Measurements from ENCODE around the gene GYS1.
"Not testable (repeated sequence)": the region's sequence is repeated elsewhere in the genome, so short reads cannot be mapped to it uniquely, and the experiment has no call there.

Gene GYS1

DNA sequence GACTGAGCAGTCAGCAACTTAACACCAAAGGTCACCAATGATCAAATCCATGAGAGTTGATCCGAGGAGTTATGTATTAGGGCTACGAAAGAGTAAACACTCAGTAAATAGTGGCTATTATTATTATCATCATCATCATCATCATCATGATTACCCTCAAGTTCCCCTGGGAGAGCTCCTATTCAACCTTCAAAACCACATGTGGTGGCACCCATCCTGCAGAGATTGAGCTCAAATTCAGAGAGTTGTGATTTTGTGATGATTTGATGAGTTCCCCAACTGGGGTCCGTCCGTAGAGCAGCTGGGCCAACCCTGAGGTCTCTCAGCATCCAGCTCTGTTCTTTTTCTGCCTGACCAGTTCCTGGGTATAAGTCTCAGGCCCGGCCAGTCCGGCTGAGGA, 32.0 kb upstream of the GYS1 start:
- not testable (repeated sequence) for H3K27me3 ChIP-seq (ENCODE audit: control insufficient read depth, insufficient read depth, low read length); H3K4me1 ChIP-seq (ENCODE audit: control insufficient read depth, insufficient read depth, low read length); H3K27ac ChIP-seq (ENCODE audit: low read depth, low read length); H3K4me3 ChIP-seq (ENCODE audit: low read length); H3K36me3 ChIP-seq (ENCODE audit: control insufficient read depth, insufficient read depth, low read length); H3K9ac ChIP-seq (ENCODE audit: low read length)

DNA sequence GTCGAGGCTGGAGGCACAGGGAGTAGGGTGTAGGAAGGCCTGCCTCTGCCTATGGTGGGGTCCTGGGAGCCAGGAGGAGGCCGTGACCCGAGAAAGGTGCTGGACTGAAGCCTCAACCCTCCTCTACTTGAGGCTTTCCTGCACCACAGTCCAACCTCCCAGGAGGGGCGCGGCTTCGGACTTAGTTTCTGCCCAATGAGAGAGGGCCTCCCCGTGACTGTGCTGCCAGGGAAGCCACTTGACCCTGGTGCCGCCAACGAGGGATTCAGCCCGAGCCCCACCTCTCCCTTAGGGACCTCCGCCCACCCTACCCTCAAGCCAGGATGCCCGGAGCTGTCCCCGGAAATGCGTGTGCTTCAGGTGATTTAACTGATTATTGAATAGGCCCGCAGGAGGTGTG, 31.1 kb upstream of the GYS1 start, which contains the start of gene CGB3:
Gene CGB3 (minus strand): TSS at position 101 of the 400 bp plus-strand sequence. CDS start 362 bp downstream, outside the sequence.
- peaks cover 13% of the 10 kb centered on the region for H3K27me3 ChIP-seq (ENCODE audit: control insufficient read depth, insufficient read depth, low read length)
- not testable (repeated sequence) for H3K27ac ChIP-seq (ENCODE audit: low read depth, low read length); H3K4me3 ChIP-seq (ENCODE audit: low read length); H3K9ac ChIP-seq (ENCODE audit: low read length); H3K36me3 ChIP-seq (ENCODE audit: control insufficient read depth, insufficient read depth, low read length); H3K4me1 ChIP-seq (ENCODE audit: control insufficient read depth, insufficient read depth, low read length)

DNA sequence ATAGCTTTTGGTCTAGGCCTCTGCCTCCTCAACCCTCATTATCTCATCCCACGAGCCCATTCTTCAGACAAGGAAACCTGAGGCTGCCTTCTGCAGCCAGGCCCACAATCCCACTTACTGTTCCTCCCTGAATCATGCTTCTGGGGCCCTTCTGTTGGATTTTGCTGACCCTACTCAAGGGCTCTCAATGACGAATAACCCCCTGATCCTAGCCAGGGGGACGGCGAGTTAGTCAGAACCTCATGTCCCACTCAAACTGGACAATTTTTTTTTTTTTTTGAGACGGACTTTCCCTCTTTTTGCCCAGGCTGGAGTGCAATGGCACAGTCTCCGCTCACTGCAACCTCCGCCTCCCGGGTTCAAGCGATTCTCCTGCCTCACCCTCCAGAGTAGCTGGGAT, 29.0 kb upstream of the GYS1 start:
- Histone ChIP-seq H3K36me3 (ENCODE audit: control insufficient read depth, insufficient read depth, low read length) (no peaks in the 10 kb centered on the region), H3K27me3 (ENCODE audit: control insufficient read depth, insufficient read depth, low read length) (peaks cover 16% of the 10 kb centered on the region), H3K9ac (ENCODE audit: low read length) (no peak overlapping the region), H3K4me1 (ENCODE audit: control insufficient read depth, insufficient read depth, low read length) (peaks cover 2% of the 10 kb centered on the region), H3K27ac (ENCODE audit: low read depth, low read length) (no peak overlapping the region), H3K4me3 (ENCODE audit: low read length) (no peak overlapping the region)

DNA sequence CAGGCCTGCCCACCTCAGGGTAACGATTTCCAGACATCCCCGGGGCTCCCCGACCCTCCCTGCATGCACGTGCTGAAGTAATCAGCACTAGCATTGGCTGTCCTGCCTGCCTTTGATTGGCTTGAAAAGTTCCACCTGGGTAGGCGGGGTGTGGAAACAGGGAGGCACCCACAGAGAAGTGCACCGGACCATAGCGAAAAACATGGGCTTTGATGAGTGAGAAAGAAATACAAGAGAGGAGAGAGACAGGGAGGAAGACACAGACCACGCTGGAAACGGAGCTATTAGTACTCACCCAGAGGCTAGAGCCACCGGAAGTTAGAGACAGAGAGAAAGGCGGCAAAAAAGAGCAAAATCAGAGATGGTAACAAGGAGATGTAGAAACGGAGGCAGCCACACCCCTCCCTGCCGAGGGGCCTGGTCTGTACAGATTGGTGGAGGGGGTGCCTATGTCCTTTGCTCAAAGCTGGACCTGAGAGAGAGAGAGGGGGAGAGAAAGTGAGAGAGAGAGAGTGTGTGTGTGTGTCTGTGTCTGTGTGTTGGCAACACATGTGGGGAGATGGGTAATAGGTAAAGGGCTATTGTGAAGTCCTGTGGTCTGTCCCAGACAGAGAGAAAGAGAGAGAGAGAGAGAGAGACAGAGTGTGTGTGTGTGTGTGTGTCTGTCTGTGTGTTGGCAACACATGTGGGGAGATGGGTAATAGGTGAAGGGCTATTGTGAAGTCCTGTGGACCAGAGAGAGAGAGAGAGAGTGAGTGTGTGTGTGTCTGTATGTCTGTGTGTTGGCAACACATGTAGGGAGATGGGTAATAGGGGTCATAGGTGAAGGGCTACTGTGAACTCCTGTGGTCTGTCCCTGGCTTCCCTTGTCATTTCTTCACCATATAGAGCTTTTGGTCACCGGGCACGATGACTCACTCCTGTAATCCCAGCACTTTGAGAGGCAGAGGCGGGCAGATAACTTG, 28.1 kb upstream of the GYS1 start:
- Histone ChIP-seq H3K27ac (ENCODE audit: low read depth, low read length) (no peak overlapping the region), H3K4me3 (ENCODE audit: low read length) (no peak overlapping the region), H3K36me3 (ENCODE audit: control insufficient read depth, insufficient read depth, low read length) (no peaks in the 10 kb centered on the region), H3K9ac (ENCODE audit: low read length) (no peak overlapping the region), H3K27me3 (ENCODE audit: control insufficient read depth, insufficient read depth, low read length) (peaks cover 16% of the 10 kb centered on the region), H3K4me1 (ENCODE audit: control insufficient read depth, insufficient read depth, low read length) (peaks cover 2% of the 10 kb centered on the region)

DNA sequence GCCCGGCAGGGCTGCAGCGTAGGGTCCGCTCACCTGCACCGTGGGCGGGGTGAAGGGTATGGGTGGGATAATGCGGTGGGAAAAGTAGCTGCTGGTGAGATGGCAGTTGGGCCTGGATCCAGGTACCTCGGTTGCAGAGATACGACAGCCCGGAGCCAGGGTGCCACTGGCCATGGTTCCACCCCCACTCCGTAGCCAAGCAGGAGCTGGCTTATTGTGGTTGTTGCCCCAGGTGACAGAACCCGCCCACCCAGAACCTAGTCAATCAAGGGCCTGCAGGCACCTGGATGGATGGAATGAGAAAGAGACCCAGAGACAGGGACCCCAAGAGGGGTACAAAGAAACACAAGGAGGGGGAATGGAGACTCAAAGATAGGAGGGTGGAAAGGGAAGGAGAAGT, 27.2 kb upstream of the GYS1 start:
- Histone ChIP-seq H3K36me3 (ENCODE audit: control insufficient read depth, insufficient read depth, low read length) (peaks cover 3% of the 10 kb centered on the region), H3K4me1 (ENCODE audit: control insufficient read depth, insufficient read depth, low read length) (peaks cover 2% of the 10 kb centered on the region), H3K27ac (ENCODE audit: low read depth, low read length) (no peak overlapping the region), H3K4me3 (ENCODE audit: low read length) (no peak overlapping the region), H3K9ac (ENCODE audit: low read length) (no peak overlapping the region), H3K27me3 (ENCODE audit: control insufficient read depth, insufficient read depth, low read length) (peaks cover 16% of the 10 kb centered on the region)

DNA sequence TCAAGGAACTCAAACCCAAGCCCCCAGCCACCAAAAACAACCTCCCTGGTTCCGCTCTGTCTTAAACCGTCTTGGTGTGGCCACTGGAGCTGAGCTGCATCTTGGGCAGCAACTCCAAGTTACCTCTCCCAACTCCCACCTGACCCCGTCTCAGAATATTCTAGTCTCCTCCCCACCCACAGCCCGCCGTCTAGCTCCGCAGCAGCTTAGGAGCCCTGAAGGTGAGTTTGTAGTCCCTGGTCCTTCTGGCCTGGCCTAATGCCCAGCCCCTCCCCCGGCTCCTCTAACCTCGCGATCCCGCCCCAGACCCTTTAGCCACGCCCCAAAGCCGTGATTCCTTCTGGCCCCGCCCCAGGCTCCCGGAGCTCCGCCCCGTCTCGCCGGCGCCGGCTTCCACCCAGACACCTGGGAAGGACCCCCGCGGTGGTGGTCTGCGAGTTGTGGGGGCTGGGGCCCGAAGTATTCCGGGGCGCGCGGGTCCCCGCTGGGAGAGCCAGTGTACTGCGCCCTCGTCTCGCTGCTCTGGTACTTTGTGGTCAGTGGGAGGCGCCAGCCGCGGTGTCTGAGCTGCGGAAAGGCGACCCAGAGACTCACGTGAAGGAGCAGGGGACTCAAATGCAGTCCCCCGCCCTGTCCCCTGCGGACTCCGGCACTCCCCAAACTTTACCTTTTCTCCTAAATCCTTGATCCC, 26.3 kb upstream of the GYS1 start:
- peaks cover 16% of the 10 kb centered on the region for H3K27me3 ChIP-seq (ENCODE audit: control insufficient read depth, insufficient read depth, low read length)
- H3K36me3 ChIP-seq (ENCODE audit: control insufficient read depth, insufficient read depth, low read length) = peaks cover 10% of the 10 kb centered on the region
- no peak overlapping the region for H3K27ac ChIP-seq (ENCODE audit: low read depth, low read length)
- H3K4me1 ChIP-seq (ENCODE audit: control insufficient read depth, insufficient read depth, low read length) = peaks cover 2% of the 10 kb centered on the region
- H3K4me3 ChIP-seq (ENCODE audit: low read length) = peak overlapping the region; percentile 61
- no peak overlapping the region for H3K9ac ChIP-seq (ENCODE audit: low read length)

DNA sequence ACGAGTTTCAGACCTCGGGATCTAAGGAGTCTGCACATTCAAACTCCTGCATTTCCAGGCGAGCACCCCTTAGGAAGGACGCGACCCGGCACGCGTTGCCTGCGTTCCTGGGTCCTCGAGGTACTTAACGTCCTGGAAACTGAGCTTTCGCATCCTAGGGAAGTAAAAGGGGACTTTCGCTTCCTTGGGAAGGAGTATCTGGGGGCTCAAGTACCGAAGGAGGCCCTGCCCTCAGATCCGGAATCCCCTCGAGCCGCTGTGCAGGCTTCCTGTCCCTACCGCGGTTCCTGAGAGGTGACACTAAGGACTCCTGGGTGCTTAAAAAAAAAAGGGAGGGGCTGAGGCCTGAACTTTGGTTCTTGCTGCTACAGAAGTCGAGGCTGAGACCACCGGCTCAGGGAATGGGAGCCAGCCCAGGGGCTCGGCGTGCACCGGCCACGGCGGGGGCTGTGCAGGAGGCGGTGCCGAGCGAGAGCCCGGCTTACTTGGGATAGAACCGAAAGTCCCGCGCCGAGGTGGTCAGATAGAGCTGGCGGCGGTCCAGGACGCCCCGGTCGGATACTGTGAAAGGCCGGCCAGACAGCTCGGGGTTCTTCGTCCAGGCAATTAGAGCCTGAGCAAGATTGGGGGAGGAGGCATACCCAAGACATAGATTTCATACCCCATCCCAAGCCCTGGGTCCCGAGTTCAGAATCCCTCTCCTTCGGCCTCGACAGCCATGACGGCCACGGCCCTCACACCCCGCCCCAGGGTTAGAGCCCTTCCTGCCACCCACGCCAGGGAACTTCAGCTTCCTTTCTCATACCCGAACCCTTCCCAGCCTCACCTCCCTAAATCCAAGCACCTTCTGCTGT, 25.5 kb upstream of the GYS1 start:
- not testable (repeated sequence) for H3K27ac ChIP-seq (ENCODE audit: low read depth, low read length); H3K4me1 ChIP-seq (ENCODE audit: control insufficient read depth, insufficient read depth, low read length); H3K9ac ChIP-seq (ENCODE audit: low read length)
- H3K36me3 ChIP-seq (ENCODE audit: control insufficient read depth, insufficient read depth, low read length) = peaks cover 13% of the 10 kb centered on the region
- peak overlapping the region; percentile 61 for H3K4me3 ChIP-seq (ENCODE audit: low read length)
- peaks cover 16% of the 10 kb centered on the region for H3K27me3 ChIP-seq (ENCODE audit: control insufficient read depth, insufficient read depth, low read length)

DNA sequence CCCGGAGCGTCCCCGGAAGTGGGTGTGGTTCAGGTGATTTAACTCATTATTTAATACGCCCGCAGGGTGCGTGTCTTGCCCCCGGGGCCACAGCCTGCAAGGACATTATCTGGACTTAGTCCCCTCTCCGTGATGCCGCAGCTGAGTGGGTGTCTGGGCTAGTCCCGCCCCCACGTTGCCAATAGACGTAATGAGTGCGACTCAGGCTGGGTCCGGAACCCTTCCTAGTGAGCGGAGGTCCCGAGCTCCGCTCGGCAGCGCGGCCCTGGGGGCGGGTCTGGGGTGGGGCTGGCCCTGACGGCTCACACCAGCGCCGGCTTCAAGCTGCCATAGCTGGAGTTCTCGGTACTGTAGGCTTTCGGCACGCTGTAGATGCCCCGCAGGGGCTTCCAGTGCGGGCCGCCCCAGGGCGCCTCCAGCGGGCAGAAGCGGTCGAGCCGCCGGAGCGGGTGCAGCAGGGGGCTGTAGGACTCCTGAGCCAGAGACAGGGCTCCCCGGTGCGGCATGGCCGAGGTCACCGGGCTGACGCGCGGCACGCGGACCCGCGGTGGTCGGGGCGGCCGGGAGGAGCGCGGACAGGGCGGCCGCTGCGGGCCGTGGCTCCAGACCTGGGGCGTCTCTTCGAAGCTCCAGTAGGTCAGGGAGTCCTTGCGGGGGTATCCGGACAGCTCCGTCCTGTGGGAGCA, 24.7 kb upstream of the GYS1 start:
- peaks cover 2% of the 10 kb centered on the region for H3K4me1 ChIP-seq (ENCODE audit: control insufficient read depth, insufficient read depth, low read length)
- no peak overlapping the region for H3K27ac ChIP-seq (ENCODE audit: low read depth, low read length)
- H3K9ac ChIP-seq (ENCODE audit: low read length) = no peak overlapping the region
- peaks cover 13% of the 10 kb centered on the region for H3K36me3 ChIP-seq (ENCODE audit: control insufficient read depth, insufficient read depth, low read length)
- peak overlapping the region; percentile 61 for H3K4me3 ChIP-seq (ENCODE audit: low read length)
- H3K27me3 ChIP-seq (ENCODE audit: control insufficient read depth, insufficient read depth, low read length) = peaks cover 16% of the 10 kb centered on the region

DNA sequence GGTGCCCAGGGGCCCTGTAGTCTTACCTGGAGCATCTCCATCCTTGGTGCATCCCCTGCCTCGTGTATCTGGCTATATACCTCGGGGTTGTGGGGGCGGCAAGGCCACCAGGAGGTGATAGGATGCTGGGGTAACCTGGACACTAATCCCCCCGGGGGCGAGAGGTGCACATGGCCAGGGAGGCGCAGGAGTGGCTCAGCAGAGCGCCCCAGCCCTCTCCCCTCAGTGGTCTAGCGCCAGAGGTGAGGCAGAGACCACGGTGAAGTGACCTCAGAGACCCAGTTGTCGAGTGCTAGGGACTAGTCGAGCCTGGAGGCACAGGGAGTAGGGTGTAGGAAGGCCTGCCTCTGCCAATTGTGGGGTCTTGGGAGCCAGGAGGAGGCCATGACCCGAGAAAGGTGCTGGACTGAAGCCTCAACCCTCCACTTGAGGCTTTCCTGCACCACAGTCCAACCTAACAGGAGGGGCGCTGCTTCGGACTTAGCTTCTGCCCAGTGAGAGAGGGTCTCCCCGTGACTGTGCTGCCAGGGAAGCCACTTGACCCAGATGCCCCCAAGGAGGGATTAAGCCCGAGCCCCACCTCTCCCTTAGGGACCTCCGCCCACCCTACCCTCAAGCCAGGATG, 24.0 kb upstream of the GYS1 start, which contains the start of gene LHB:
Gene LHB (minus strand): TSS at position 51 of the 625 bp plus-strand sequence. CDS start 10 bp downstream, at position 41.
- Histone ChIP-seq H3K27ac (ENCODE audit: low read depth, low read length) (no peak within 1 kb of the TSS), H3K4me3 (ENCODE audit: low read length) (peak within 1 kb of the TSS; percentile 61), H3K36me3 (ENCODE audit: control insufficient read depth, insufficient read depth, low read length) (peaks cover 13% of the 10 kb centered on the region), H3K27me3 (ENCODE audit: control insufficient read depth, insufficient read depth, low read length) (peaks cover 16% of the 10 kb centered on the region), H3K9ac (ENCODE audit: low read length) (no peak within 1 kb of the TSS), H3K4me1 (ENCODE audit: control insufficient read depth, insufficient read depth, low read length) (peaks cover 2% of the 10 kb centered on the region)

DNA sequence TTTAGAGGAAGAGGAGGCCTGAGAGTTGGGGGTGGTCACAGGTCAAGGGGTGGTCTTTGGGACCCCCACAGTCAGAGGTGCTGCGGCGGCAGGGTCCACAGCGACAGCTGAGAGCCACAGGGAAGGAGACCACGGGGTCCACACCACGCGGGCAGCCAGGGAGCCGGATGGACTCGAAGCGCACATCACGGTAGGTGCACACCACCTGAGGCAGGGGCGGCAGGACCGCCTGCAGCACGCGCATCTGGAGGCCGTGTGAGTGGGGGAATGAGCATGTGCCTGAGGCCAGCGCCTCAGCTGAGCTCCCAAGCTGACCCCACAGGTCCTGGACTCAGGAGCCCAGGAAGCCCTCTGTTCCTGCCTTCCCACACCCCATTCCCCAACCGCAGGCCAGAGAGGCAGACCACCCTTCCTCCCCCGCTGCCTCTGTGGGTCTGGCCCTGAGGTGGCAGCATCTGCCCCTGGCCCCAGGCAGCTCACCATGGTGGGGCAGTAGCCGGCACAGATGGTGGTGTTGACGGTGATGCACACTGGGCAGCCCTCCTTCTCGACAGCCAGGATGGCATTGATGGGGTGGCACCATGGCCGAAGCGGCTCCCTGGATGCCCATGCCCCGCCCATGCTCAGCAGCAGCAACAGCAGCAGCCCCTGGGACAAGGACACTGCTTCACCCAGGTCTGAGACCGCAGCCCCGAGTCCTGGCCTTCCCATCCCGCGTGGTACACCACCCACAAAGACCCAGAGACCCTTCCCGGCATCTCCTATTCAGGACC, 23.1 kb upstream of the GYS1 start:
- Histone ChIP-seq H3K4me1 (ENCODE audit: control insufficient read depth, insufficient read depth, low read length) (peaks cover 2% of the 10 kb centered on the region), H3K27me3 (ENCODE audit: control insufficient read depth, insufficient read depth, low read length) (peaks cover 16% of the 10 kb centered on the region), H3K36me3 (ENCODE audit: control insufficient read depth, insufficient read depth, low read length) (peaks cover 15% of the 10 kb centered on the region), H3K4me3 (ENCODE audit: low read length) (no peak overlapping the region), H3K9ac (ENCODE audit: low read length) (no peak overlapping the region), H3K27ac (ENCODE audit: low read depth, low read length) (no peak overlapping the region)

DNA sequence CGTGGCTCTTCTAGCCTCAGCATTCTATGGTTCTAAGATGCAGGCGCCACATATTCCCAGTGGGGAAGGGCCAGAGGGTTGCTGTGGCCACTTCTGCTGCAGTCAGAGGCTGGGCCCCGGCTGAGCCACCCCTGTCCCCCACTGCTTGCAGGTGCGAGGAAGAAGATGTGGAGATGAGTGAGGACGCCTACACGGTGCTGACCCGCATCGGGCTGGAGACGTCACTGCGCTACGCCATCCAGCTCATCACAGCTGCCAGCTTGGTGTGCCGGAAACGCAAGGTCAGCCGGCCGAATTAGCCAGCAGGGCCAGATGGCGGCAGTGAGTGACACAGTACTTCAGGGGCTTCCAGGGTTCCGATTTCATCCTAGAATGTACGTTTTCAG, 21.8 kb upstream of the GYS1 start:
- H3K27ac ChIP-seq (ENCODE audit: low read depth, low read length) = no peak overlapping the region
- H3K4me1 ChIP-seq (ENCODE audit: control insufficient read depth, insufficient read depth, low read length) = peaks cover 2% of the 10 kb centered on the region
- H3K4me3 ChIP-seq (ENCODE audit: low read length) = no peak overlapping the region
- peaks cover 20% of the 10 kb centered on the region for H3K36me3 ChIP-seq (ENCODE audit: control insufficient read depth, insufficient read depth, low read length)
- H3K27me3 ChIP-seq (ENCODE audit: control insufficient read depth, insufficient read depth, low read length) = peaks cover 6% of the 10 kb centered on the region
- no peak overlapping the region for H3K9ac ChIP-seq (ENCODE audit: low read length)
